Measurements from ENCODE around the gene SFXN1.
"Not testable (repeated sequence)": the region's sequence is repeated elsewhere in the genome, so short reads cannot be mapped to it uniquely, and the experiment has no call there.

The SFXN1 gene

DNA sequence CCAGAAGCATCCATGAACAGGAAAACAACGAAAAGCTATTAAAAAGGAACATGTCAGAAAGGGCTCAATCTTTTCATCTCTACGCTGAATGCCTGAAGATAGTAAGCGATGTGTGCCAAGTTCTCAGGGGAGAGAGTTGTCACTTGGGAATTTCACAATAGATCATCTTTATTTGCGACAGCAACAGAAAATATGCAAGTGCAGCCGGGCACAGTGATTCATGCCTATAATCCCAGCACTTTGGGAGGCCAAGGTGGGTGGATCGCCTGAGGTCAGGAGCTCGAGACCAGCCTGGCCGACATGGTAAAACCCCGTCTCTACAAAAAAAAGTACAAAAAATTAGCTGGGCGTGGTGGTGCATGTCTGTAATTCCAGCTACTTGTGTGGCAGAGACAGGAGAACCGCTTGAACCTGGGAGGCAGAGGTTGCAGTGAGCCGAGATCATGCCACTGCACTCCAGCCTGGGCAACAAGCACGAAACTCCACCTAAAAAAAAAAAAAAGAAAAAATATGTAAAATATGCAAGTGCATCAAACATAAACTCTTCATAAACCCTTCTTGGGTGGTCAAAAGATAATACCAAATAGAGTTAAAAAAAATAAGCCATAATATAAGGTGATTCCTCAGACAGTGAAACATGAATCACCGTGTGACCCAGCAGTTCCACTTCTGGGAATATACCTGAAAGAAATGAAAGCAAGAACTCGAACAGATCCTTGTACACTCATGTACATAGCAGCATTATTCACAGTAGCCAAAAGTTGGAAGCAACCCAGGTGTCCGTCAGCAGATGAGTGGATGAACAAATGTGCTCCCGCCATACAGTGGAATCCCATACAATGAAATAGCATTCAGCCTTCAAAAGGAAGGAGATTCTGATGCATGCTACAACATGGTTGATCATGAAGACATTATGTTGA lies 16.2 kb downstream of the SFXN1 start:
- no peak for DNase-seq

DNA sequence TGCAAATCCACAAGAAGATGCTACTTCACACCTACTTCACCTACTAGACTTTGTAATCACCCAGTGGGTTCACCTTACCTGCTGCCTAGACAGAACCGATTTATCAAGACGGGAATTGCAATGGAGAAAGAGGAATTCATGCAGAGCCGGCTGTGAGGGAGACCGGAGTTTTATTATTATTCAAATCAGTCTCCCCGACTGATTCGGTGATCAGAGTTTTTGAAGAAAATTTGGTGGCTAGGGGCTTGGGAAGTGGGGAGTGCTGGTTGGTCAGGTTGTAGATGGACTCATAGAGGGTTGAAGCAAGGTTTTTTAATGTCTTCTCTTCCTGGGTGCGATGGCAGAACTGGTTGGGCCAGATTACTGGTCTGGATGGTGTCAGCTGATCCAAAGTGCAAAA lies 23.4 kb downstream of the SFXN1 start:
- no peak for DNase-seq

DNA sequence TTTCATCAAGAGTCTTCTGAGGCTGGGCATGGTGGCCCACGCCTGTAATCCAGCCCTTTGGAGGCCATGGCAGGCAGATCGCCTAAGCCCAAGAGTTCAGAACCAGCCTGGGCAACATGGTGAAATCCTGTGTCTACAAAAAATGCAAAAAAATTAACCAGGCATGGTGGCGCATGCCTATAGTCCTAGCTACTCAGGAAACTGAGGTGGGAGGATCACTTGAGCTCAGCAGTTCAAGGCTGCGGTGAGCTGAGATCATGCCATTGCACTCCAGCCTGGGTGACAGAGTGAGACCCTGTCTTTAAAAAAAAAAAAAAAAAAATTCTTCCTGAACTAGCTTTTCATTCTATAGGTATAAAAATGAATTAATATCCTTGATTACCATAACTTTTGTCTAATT lies 29.3 kb downstream of the SFXN1 start:
- not testable (repeated sequence) for DNase-seq

DNA sequence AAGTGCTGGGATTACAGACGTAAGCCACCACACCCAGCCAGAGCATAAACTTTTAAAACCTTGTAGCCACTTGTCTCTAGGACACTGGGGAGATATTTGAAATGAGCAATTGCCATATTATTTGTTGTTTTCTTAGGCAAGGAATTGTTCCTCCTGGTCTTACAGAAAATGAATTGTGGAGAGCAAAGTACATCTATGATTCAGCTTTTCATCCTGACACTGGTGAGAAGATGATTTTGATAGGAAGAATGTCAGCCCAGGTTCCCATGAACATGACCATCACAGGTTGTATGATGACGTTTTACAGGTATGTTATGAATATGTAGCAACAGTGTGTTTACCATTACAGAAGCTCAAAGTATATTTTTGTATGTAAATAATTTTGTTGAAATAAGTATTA lies 30.5 kb downstream of the SFXN1 start:
- DNase-seq: no peak

DNA sequence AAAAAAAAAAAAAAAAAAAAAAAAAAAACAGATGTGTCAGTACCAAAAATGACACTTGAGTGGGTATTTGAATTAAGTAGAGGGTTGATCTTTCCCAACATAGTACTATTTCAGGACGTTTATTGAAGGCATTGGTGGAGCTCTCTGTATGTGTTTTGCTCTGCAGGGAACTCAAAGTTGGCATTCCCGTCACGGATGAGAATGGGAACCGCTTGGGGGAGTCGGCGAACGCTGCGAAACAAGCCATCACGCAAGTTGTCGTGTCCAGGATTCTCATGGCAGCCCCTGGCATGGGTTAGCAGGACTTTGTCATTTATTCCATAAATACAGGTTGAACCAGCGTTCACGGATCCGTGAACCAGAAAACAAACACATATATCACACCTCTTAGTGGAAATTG lies 34.9 kb downstream of the SFXN1 start:
- DNase-seq: no peak

DNA sequence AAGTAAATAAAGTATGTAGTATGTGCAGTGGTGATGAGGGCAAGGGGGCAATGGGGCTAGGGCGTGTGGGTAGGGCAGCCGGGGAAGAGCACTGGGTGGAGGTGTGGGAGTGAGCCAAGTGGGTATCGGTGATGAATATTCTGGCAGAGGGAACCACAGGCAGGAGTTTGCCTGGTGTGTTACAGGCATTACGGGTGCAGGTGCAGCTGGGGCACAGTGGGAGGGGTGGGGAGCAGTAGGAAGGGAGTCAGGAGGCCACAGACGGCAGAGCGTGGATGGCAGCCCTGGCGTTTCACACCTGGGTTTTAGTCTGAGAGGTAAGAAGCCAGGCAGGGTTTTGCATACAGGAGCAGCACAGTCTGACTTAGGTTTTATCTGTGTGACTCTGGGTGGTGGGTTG lies 35.4 kb downstream of the SFXN1 start:
- no peak for DNase-seq

DNA sequence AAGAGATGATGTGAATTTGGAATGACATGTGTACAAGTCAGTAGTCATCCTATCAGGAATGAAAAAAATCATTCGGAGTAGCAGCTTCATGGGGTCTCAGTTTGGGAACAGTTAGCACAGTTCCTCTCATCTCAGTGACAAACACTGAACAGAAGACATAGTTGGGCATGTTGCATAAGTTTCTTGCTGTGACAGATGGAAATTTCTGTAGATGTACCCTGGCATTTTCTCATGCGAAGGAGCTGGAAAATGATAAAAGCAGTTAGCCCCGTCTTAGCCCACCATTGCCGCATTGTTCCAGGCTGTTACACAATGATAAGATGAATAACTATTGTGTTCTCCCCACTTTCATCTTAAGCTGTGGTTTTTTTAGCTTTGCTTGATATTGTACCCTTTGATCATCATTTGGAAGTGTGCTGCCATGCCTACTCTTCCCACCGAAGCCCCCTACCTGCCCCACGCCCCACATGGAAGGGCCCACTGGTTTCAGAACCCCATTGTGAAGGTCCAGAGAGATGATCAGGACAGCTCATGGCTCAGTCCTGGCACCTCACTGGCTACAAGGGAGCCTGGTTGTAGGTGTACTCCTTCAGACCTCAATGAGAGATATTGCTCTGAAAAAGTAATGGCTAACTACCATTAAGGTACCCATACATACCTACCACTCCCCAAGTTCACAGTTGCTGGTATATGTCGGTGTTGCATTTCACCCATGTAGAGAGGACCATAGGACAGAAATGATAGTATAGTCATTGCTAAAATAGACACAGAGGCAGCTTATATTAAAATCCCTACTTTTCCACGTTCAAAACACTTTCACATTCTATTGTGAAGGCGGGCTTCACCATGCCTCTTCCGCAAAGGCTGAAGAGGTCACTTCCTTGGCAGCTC lies 38.8 kb downstream of the SFXN1 start:
- no peak for DNase-seq

DNA sequence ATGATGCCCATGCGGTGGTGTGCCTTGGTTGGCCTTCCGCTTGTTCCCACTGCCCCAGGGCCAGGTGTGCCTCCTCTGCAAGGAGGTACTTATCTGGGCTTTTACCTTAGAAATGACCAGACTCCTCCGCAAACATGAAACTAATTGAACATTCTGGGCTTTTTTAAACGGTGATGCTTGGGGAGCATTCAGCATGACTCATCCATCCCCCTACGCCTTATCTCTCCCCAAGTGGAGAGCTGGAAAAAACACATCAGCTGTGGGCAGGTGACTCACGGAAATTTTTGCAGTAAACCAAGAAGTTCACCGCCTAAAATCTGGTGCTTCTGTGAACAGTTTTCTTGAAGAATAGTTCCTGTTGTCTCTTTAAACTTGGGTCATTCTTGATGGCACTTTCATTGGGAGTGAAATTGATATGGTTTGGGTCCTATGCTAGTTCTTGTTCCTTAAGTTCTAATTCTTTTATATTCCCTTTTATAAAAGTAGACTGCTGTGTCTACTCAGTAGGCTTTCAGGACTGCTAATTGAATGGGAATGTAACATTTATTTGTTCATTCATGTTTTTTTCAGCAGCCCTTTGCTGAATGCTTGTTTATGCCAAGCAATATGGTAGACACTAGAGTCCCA lies 39.6 kb downstream of the SFXN1 start:
- DNase-seq: peak; percentile 71 to 72

DNA sequence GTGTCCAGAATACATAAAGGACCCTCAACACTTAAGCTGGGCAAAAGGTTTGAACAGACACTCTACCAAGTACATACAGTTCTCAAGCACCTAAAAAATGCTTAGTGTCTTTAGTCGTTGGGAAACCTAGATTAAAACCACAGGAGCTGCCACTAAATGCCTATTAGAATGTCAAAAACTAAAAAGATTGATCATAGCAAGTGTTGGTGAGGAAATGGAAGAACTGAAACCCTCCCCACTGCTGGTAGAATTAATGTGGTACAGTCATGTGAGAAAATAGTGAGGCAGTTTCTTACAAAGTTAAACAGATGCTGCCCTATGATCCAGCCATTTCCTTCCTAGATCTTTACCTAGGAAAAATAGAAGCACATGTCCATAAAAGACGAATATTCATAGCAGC lies 40.6 kb downstream of the SFXN1 start:
- DNase-seq: no peak

DNA sequence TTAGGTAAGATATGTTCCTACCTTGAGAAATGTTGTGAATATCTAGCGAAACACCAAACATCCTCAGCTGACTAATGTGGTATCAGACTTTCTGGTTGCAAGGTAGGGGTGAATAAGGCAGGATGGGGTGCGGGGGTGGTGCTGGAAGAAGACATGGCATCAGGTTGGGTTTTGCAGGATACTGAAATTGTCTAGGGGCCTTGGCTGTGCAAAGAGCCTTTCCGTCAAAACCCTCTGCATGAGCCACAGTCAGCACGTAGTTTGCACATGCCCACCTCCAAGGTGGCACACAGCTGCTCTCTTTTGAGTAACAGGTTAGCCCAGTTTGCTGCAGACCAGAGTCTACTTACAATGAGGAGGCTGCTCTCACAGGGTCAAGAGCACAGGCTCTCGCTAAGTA lies 42.0 kb downstream of the SFXN1 start:
- DNase-seq: peak in 1 of 2 donors; percentile 38

DNA sequence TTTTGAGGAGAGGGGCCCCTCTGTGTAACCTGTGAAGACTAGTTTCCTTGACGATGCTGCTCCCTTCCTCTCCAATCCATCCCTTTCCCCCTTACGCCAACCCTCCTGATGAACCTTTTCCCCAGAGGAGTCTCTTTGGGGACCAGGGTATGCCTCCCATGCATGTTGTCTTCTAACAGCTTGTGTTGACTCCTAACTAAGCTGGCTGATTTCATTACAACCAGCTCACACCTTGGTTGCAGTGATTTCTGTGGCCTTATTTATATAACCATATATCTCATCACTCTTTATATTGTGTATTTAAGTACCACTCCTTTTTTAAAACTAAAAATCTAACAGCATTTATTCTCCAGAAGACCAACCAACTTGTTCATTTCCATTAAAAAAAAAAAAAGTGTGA lies 42.5 kb downstream of the SFXN1 start:
- no peak for DNase-seq

DNA sequence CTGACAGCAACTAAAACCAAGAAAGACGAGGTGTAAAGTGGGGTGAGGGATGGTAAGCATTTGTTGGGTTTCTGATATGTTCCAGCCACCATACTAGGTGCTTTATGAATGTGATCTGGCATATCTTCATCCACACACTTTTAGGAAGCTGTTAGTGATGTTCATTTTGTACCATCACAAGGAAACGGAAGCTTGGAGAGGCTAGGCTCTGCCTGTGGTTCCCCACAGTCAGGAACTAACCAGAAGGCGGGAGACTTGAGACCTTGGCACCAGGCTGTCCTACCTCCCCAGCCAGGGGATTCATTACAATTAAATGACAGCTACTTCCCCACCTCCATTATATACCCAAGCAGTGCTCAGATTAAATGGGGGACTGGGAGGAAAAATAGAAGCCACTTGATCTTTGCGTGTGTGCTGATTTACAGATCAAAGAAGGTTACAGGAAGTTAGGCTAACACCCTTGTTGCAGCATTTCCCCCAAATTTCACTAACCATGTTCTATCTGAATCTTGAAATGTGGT lies 43.0 kb downstream of the SFXN1 start:
- peak in 1 of 2 donors; percentile 16 for DNase-seq

DNA sequence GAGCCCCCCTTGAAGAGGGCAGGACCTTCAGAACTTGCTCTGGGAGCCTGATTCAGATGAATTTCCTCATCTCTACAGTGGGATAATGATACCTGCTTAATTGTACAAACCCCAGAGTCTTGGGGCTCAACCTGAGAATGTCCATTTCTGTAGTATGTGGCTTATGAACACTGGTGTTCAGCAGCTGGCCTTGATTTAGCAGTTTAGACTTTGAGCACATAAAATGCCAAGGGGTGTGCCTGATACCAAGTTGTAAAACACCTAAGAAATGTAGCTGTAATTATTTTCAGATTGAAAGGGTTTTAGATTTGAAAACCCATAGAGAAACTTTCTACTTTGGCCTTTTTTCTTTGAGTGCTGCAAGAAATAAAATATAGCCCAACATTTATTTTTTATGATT lies 44.9 kb downstream of the SFXN1 start:
- DNase-seq: no peak

DNA sequence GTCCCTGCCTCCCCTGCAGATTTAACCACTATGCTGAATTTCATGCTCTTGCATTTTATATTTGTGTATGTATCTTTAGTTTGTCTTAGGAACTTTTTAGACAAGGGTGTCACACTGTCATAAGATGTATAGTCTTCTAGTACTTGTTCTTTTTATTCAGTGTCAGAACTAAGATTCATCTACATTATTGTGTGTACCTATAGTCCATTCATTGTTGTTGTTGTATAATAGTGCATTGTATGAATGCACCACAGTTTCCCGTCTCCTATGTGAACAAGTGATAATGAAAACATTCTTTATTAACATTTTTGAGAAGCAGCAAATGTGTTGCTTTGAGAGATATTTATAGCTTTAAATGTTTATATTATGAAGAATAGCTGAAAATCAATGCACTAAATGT lies 45.9 kb downstream of the SFXN1 start:
- DNase-seq: no peak

DNA sequence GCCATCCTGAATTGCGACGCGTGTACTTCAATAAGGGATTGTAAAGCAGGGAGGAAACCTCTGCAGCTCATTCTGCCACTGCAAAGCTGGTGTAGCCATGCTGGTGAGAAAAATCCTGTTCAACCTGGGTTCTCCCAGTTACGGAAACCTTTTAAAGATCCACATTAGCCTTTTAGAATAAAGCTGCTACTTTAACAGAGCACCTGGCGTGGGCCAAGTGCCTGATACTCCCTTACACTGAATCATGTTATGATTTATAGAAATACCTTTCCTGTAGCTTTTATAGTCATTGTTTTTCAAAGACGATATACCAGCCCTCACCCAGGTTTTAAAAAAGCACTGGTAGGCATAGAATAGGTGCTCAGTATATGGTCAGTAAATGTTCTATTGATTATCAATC lies 48.3 kb downstream of the SFXN1 start:
- DNase-seq: no peak

DNA sequence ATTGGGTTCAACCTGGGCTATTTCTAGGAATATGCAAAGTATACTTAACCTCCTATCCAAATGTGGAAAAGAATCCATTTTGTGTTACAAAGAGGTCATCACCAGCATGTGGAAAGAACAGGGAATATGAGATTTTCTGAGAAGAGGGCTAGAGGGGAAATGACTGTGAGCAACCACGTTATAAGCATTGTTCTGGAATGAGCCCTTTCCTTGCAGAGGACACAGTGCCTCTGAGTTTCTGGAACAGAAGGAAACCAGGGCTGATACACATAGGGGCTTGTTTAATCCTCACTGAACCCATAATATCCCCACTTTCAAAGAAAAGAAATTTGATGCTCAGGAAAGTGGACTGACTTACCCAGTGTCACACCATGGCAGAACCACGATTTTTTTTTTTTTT lies 53.0 kb downstream of the SFXN1 start:
- DNase-seq: no peak

DNA sequence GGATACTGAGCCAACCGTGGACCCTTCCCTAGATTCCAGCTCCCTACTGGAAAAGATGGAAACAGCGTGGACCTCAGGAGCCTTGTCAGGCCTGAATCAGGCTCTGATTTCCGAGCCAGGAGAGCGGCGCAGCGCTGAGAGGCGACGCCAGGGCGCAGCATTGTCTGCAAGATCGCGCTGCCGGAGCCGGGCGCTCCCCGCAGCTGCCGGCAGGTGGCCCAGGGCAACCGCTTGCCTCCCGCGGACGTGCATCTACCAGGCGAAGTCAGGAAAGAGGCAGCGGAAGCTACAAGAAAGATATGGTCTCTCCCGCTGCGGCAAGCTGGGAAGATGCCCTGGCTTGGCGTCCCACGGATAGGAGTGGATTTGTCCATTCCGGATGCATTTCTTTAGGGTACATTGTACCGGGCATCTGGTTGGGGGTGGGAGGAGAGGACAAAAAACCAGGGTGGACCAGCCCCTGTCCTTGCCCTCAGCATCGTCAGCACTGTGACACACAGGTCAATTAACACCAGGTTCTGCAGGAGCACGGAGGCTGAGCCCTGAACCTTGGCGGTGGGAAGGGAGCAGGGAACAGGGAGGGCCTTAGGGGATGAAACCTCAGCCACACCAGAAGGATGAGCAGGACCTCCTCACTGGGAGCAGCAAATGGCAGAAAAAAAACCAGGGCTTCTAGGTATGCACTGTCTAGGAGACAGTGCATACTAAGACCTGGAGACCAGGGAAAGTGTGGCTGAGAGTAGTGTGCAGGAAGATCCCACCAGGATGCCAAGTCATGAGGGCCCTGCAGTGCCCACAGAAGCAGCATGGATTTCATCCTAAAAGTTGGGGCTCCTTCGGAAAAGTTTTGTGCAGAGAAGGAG lies 55.9 kb downstream of the SFXN1 start:
- peak; percentile 80 to 85 for DNase-seq

DNA sequence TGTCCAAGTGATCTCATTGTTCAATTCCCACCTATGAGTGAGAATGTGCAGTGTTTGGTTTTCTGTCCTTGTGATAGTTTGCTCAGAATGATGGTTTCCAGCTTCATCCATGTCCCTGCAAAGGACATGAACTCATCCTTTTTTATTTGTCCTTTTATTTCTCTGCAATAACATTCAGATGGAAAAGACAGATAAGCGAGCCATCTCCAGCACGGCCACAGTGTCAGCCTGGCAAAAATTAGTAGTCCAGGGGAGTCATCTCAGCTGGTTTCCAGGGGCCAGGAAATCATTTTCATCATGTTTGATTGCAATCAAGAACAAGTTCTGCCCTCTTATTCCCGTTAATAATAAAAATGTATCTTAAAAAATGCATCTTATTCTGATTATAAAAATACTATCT lies 57.0 kb downstream of the SFXN1 start:
- not testable (repeated sequence) for DNase-seq

DNA sequence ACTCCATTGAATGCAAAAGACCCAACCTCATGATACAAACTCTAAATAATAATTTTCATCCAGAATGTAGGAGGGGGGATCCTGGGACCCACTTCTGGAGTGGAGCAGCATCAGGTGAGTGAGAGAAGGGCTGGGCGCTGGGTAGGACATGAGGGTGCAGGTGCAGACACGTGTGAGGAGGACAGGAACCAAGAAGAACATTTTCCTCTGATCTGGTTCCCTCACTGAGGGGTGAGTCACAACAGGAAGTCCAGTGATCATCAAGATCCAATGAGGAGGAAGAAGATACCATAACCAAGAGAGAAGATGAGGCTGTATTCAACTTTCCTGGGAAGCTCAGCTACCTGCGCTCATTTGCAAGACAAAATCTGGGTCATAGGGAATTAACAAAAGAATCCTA lies 57.4 kb downstream of the SFXN1 start:
- DNase-seq: no peak

DNA sequence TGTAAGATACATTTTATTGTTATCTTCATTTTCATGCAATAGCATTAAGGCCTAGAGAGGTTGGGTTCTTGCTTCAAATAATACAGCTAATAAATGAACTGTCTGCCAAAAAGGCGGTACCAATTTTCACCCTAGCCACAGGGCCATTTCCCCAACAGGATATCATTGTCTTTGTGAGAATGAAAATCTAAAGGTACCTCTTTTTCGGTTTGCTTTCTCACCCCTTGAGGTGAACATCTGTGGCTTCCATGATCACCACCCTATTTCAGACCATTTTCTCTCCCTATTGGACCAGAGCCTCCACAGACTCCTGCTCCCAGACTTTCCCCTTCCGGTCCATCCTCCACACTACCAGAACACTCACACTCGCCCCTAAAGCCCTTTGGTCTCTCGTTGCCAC lies 60.2 kb downstream of the SFXN1 start:
- no peak for DNase-seq

DNA sequence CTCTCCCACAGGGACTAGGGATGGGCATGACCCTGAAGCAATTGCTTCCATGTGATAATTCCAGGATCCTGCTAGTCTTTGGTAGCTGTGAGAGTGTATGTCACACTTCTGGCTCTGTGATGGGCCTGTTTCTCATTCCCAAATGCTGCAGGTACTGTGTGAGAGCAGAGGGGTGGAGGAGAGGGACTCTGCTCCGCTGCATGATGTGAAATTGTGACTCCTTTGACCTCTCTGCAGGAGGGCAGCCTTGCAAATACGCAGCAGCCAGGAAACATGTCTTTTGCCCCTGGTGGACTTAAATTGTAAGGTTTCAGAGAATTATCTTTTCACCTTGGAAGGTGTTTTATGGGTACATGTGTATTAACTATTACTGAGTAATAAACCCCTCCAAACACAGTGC lies 61.6 kb downstream of the SFXN1 start:
- no peak for DNase-seq

DNA sequence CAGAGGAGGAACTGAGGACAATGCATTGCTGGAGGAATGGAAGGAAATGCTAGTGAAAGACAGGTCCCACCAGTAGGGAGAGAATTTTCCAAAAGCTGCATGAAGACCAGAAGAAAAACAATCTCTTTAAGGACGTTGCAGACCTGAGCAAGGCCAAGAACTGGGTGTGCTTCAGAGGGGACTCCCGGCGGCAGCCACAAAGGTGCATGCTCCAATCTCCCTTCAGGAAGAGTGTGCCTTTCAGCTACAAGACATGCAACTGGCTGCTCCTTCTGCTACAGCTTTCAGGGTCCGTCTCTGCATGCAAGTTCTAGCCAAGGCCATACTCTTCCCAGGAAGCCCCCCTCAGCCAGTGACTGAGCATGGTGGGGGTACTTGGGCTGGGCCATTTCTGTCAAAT lies 62.9 kb downstream of the SFXN1 start:
- no peak for DNase-seq

Data from stimulated activated CD4-positive, alpha-beta T cell treated with anti-CD3 and anti-CD28 coated beads, Interleukin-2, amount 100 ng/mL, for 48 hours (primary cell).